IMR-90 (cell line): ENCODE measurements around the gene TNFRSF18. TPM values are rescaled to one million over a fixed set of nuclear protein-coding genes. Genes with fewer than 3 reads are reported as not detected.

Experiments
- ATAC-seq: fragments of 200-7000 bp; cut with Tn5 transposase; 2 replicates; pipeline ENCODE4 v1.9.1; 2020; ENCODE audit warnings: low read depth, mild to moderate bottlenecking, moderate library complexity
- BruUV-seq: library from RNA; stranded (reverse); fragments of 400-500 nt; replicated peaks from 2 replicates; lab custom pipeline; 2021; lab: Mats Ljungman, UMichigan
- CTCF ChIA-PET: fragments of 300-600 bp; formaldehyde crosslinking; extraction: SDS; loops from one replicate; lab custom pipeline; 2021; ENCODE audit warnings: antibody characterized with exemption; lab: Yijun Ruan, JAX
- POLR2A ChIA-PET: fragments of 300-600 bp; sonication (Branson Sonifier 250); formaldehyde crosslinking; loops from one replicate; lab custom pipeline; 2022; ENCODE audit warnings: antibody characterized with exemption; ENCODE audit not compliant: unreplicated experiment; lab: Charles Lee
- DNase-seq: peaks from one replicate; pipeline ENCODE4 v3.0.0; 2013
- H2AFZ ChIP-seq: replicated peaks from 2 replicates; pipeline ENCODE3; 2013; ENCODE audit warnings: low read length, mild to moderate bottlenecking; ENCODE audit not compliant: poor library complexity
- H2AK5ac ChIP-seq: 2 replicates; pipeline ENCODE4 v1.6.1; 2013; ENCODE audit warnings: low read depth, low read length, inconsistent platforms
- H2AK9ac ChIP-seq: replicated peaks from 2 replicates; pipeline ENCODE3; 2013; ENCODE audit warnings: mild to moderate bottlenecking, low read depth, low read length, moderate library complexity; ENCODE audit not compliant: poor library complexity
- H2BK120ac ChIP-seq: 2 replicates; pipeline ENCODE4 v1.6.1; 2013; ENCODE audit warnings: low read depth, low read length, inconsistent platforms
- H2BK15ac ChIP-seq: 3 replicates; pipeline ENCODE4 v1.6.1; 2013; ENCODE audit warnings: low read depth, low read length, inconsistent platforms
- H2BK20ac ChIP-seq: 2 replicates; pipeline ENCODE4 v1.6.1; 2013; ENCODE audit warnings: low read depth, mild to moderate bottlenecking, inconsistent platforms, low read length, moderate library complexity
- H2BK5ac ChIP-seq: 2 replicates; pipeline ENCODE4 v1.6.1; 2013; ENCODE audit warnings: mild to moderate bottlenecking, low read depth, low read length, inconsistent platforms; ENCODE audit not compliant: poor library complexity, severe bottlenecking
- H3K14ac ChIP-seq: replicated peaks from 2 replicates; pipeline ENCODE4 v1.6.1; 2013; ENCODE audit warnings: low read depth, low read length, inconsistent platforms
- H3K18ac ChIP-seq: 2 replicates; pipeline ENCODE4 v1.6.1; 2013; ENCODE audit warnings: low read depth, low read length, control low read depth
- H3K23ac ChIP-seq: 2 replicates; pipeline ENCODE4 v1.6.1; 2013; ENCODE audit warnings: low read depth, low read length, inconsistent platforms
- H3K27ac ChIP-seq: 2 replicates; pipeline ENCODE4 v1.5.1; 2013; ENCODE audit warnings: mild to moderate bottlenecking, control low read depth, low read length; ENCODE audit not compliant: insufficient read depth
- H3K27me3 ChIP-seq: 2 replicates; pipeline ENCODE4 v1.6.1; 2013; ENCODE audit warnings: low read length; ENCODE audit not compliant: control insufficient read depth, insufficient read depth
- H3K36me3 ChIP-seq: 2 replicates; pipeline ENCODE4 v1.6.1; 2013; ENCODE audit warnings: low read length, mixed read lengths; ENCODE audit not compliant: control insufficient read depth, insufficient read depth
- H3K4ac ChIP-seq: 2 replicates; pipeline ENCODE4 v1.6.1; 2013; ENCODE audit warnings: low read depth, low read length, inconsistent platforms
- H3K4me1 ChIP-seq: 2 replicates; pipeline ENCODE4 v1.6.1; 2013; ENCODE audit warnings: low read length, mixed read lengths; ENCODE audit not compliant: control insufficient read depth, insufficient read depth
- H3K4me2 ChIP-seq: 2 replicates; pipeline ENCODE4 v1.6.1; 2013; ENCODE audit warnings: low read depth, mild to moderate bottlenecking, control low read depth, low read length, moderate library complexity
- H3K4me3 ChIP-seq: 2 replicates; pipeline ENCODE4 v1.5.1; 2013; ENCODE audit warnings: low read depth, mild to moderate bottlenecking, control low read depth, low read length, moderate library complexity; ENCODE audit not compliant: insufficient read depth
- H3K56ac ChIP-seq: 2 replicates; pipeline ENCODE4 v1.6.1; 2013; ENCODE audit warnings: low read length, inconsistent platforms; ENCODE audit not compliant: insufficient read depth; ENCODE audit errors: extremely low read depth
- H3K79me1 ChIP-seq, 2 experiments: 2 replicates each; pipeline ENCODE4 v1.6.1; 2013; ENCODE audit warnings: low read length in 2 of 2, inconsistent platforms in 1 of 2, low read depth in 1 of 2
- H3K9ac ChIP-seq: 2 replicates; pipeline ENCODE4 v1.6.1; 2013; ENCODE audit warnings: low read depth, low read length, control low read depth
- H3K9me1 ChIP-seq: 2 replicates; pipeline ENCODE4 v1.6.1; 2013; ENCODE audit warnings: low read length, inconsistent platforms; ENCODE audit not compliant: insufficient read depth
- H3K9me3 ChIP-seq: 2 replicates; pipeline ENCODE4 v1.6.1; 2013; ENCODE audit warnings: low read length; ENCODE audit not compliant: control insufficient read depth, insufficient read depth
- H4K20me1 ChIP-seq: 2 replicates; pipeline ENCODE4 v1.6.1; 2013; ENCODE audit warnings: low read length, inconsistent platforms; ENCODE audit not compliant: insufficient read depth
- H4K5ac ChIP-seq: 2 replicates; pipeline ENCODE4 v1.6.1; 2013; ENCODE audit warnings: mild to moderate bottlenecking, low read depth, low read length, control low read depth
- H4K8ac ChIP-seq, 2 experiments: 2 replicates each; pipeline ENCODE4 v1.6.1; 2013; ENCODE audit warnings: low read depth in 2 of 2, low read length in 2 of 2, control low read depth in 1 of 2, inconsistent platforms in 1 of 2
- H4K91ac ChIP-seq: 2 replicates; pipeline ENCODE4 v1.6.1; 2013; ENCODE audit warnings: low read depth, low read length, inconsistent platforms; ENCODE audit not compliant: insufficient read depth
- CEBPB ChIP-seq: IDR thresholded peaks from 2 replicates; pipeline ENCODE4 v1.6.1; 2012; ENCODE audit warnings: low read depth, low read length, improper control_type of control experiment
- CTCF ChIP-seq: conservative IDR thresholded peaks from 2 replicates; pipeline ENCODE4 v1.5.1; 2012; ENCODE audit warnings: mild to moderate bottlenecking, low read depth, low read length, improper control_type of control experiment
- ELK1 ChIP-seq: fragments of 150-350 bp; IDR thresholded peaks from 2 replicates; pipeline ENCODE4 v1.6.1; 2016; ENCODE audit warnings: low read depth, mild to moderate bottlenecking, low read length, moderate library complexity, borderline replicate concordance
- MAZ ChIP-seq: IDR thresholded peaks from 2 replicates; pipeline ENCODE4 v1.6.1; 2012; ENCODE audit warnings: low read depth, mild to moderate bottlenecking, low read length, improper control_type of control experiment, moderate library complexity, borderline replicate concordance
- NFE2L2 ChIP-seq: fragments of 150-350 bp; IDR thresholded peaks from 2 replicates; pipeline ENCODE4 v1.6.1; 2016; ENCODE audit warnings: low read depth, mild to moderate bottlenecking, low read length
- RAD21 ChIP-seq: IDR thresholded peaks from 2 replicates; pipeline ENCODE4 v1.6.1; 2012; ENCODE audit warnings: low read length, improper control_type of control experiment
- RCOR1 ChIP-seq: IDR thresholded peaks from 2 replicates; pipeline ENCODE4 v1.6.1; 2012; ENCODE audit warnings: mild to moderate bottlenecking, low read length, improper control_type of control experiment; ENCODE audit not compliant: insufficient replicate concordance
- RFX5 ChIP-seq: IDR thresholded peaks from 2 replicates; pipeline ENCODE4 v1.8.0; 2012; ENCODE audit warnings: low read depth, mild to moderate bottlenecking, low read length, moderate library complexity
- SMC3 ChIP-seq: fragments of 150-350 bp; IDR thresholded peaks from 2 replicates; pipeline ENCODE4 v1.6.1; 2016; ENCODE audit warnings: low read depth, mild to moderate bottlenecking, antibody characterized with exemption, low read length, moderate library complexity
- USF2 ChIP-seq: fragments of 150-350 bp; IDR thresholded peaks from 2 replicates; pipeline ENCODE4 v1.6.1; 2017; ENCODE audit warnings: mild to moderate bottlenecking, antibody characterized with exemption, low read length, low read depth
- WGBS, 2 experiments: methylation state at CpG; one replicate each; pipeline versions ENCODE4 v1.1.5 to v1.1.7; 2013; ENCODE audit warnings: missing lambda C conversion rate in 2 of 2; ENCODE audit not compliant: insufficient read length in 1 of 2; ENCODE audit errors: extremely low coverage in 2 of 2; 5-methylcytosine and 5-hydroxymethylcytosine counted together
- dilution Hi-C: fragments of 300-500 bp; cut with HindIII; formaldehyde crosslinking; loops from one replicate; pipeline ENCODE4 v1.14.3; 2018; ENCODE audit warnings: low sequenced_read_pairs; ENCODE audit not compliant: unreplicated experiment
- in situ Hi-C: fragments of 300-500 bp; cut with MboI; formaldehyde crosslinking; loops from 3 replicates; pipeline ENCODE4 v1.14.3; 2019; ENCODE audit warnings: low sequenced_read_pairs, inconsistent platforms, mixed read lengths
- intact Hi-C: fragments of 100-400 bp; cut with micrococcal nuclease; formaldehyde crosslinking; loops from 2 replicates; pipeline ENCODE4 v1.10.0; 2022
- polyA plus RNA-seq, 3 experiments: library from polyadenylated mRNA; depleted of rRNA; stranded (reverse); fragments of >200 nt; gene quantifications; 2 replicates each; pipeline ENCODE4 v1.2.3, GENCODE V29; 2012; ENCODE audit warnings: low replicate concordance in 1 of 3
- total RNA-seq: library from RNA; depleted of rRNA; stranded (reverse); fragments of >200 nt; gene quantifications from 2 replicates; pipeline ENCODE4 v1.2.3, GENCODE V29; 2012

The TNFRSF18 gene
- total and polyA plus RNA-seq, 2 of the 4 experiments (the other 2 are of a cell fraction) = 0.18 to 1.0 TPM

GRCh38 chr1:1225913-1226312 is 19.5 kb upstream of the TNFRSF18 start:
- Histone ChIP-seq H3K36me3 (peaks cover 65% of the 10 kb centered on the region), H2AK9ac (no peak overlapping the region), H2AFZ (no peak overlapping the region), H4K20me1 (peaks cover 60% of the 10 kb centered on the region), H3K4ac (no peak overlapping the region), H4K5ac (no peak overlapping the region), H2BK15ac (no peak overlapping the region), H3K56ac (no peak overlapping the region), H3K14ac (no peak overlapping the region), H3K4me3 (no peak overlapping the region), H3K4me1 (peaks cover 6% of the 10 kb centered on the region; the same call in 1 of the 2 replicates), H3K4me2 (no peak overlapping the region), H3K9me3 (no peaks in the 10 kb centered on the region), H4K8ac (no peak overlapping the region), H2BK5ac (no peak overlapping the region), H3K18ac (no peak overlapping the region), H3K27me3 (no peaks in the 10 kb centered on the region), H3K9ac (no peak overlapping the region), H3K23ac (no peak overlapping the region), H3K79me1 (peaks cover 11 to 67% of the 10 kb centered on the region in 2 experiments; a peak in 3 of 4 replicates), H2AK5ac (no peak overlapping the region), H2BK120ac (no peak overlapping the region), H3K27ac (no peak overlapping the region), H2BK20ac (no peak overlapping the region), H3K9me1 (peaks cover 15% of the 10 kb centered on the region), H4K91ac (no peak overlapping the region)
- intact Hi-C loops (no loop called here), dilution Hi-C loops (no loop called here), in situ Hi-C loops (no loop called here)
- ATAC-seq (no peak), DNase-seq (no peak)
- ChIA-PET CTCF (no interaction called here), POLR2A (no interaction called here)
- TF ChIP-seq NFE2L2 (no peak), MAZ (no peak), ELK1 (no peak), RCOR1 (no peak), CTCF (no peak), RAD21 (no peak), SMC3 (no peak), RFX5 (no peak), CEBPB (no peak), USF2 (no peak)
- no TSS peak for BruUV-seq
- 95% methylated on average over 12 of the region's 18 CpGs; no CpG with 5 or more reads in 1 of the 2 experiments for WGBS, 2 experiments
